ENCODE data around the gene TIMP1.

TIMP1 gene

GRCh38 chrX:47543496-47543895 is 38.7 kb upstream of the TIMP1 start:
- H3F3A ChIP-seq (ENCODE audit: insufficient read depth, low read length), result no peaks in the 10 kb centered on the region
- no peaks in the 10 kb centered on the region for H3K27me3 ChIP-seq (ENCODE audit: insufficient read depth, low read length)
- no peaks in the 10 kb centered on the region for H3K36me3 ChIP-seq (ENCODE audit: insufficient read depth, low read length)
- H3K4me2 ChIP-seq (ENCODE audit: low read length), result no peak overlapping the region
- H3K9me3 ChIP-seq (ENCODE audit: low read length), result no peaks in the 10 kb centered on the region
- no peak overlapping the region for H3K27ac ChIP-seq (ENCODE audit: low read depth, low read length, poor library complexity, severe bottlenecking)
- H4K20me1 ChIP-seq (ENCODE audit: insufficient read depth, low read length), result no peaks in the 10 kb centered on the region
- H2AFZ ChIP-seq (ENCODE audit: low read length), result no peak overlapping the region
- H3K4me3 ChIP-seq (ENCODE audit: low read depth, low read length, poor library complexity, severe bottlenecking), result no peak overlapping the region
- H3K4me1 ChIP-seq (ENCODE audit: insufficient read depth, low read length, severe bottlenecking), result no peaks in the 10 kb centered on the region
- H3K9ac ChIP-seq (ENCODE audit: low read length), result no peak overlapping the region
- no peaks in the 10 kb centered on the region for H3K79me2 ChIP-seq (ENCODE audit: insufficient read depth, low read length)
- H3K9me2 ChIP-seq (ENCODE audit: low read depth, low read length), result no peaks in the 10 kb centered on the region
- no peak for TF ChIP-seq CTCF (IDR thresholded peaks at IDR 0.05; ENCODE audit: low read length)
- no peak for TF ChIP-seq EZH2 (IDR thresholded peaks at IDR 0.05; ENCODE audit: borderline replicate concordance, low read length)

GRCh38 chrX:47556045-47556623 is 26.1 kb upstream of the TIMP1 start:
- H3F3A ChIP-seq (ENCODE audit: insufficient read depth, low read length), result no peaks in the 10 kb centered on the region
- H3K9me3 ChIP-seq (ENCODE audit: low read length), result no peaks in the 10 kb centered on the region
- no peaks in the 10 kb centered on the region for H3K79me2 ChIP-seq (ENCODE audit: insufficient read depth, low read length)
- H3K4me1 ChIP-seq (ENCODE audit: insufficient read depth, low read length, severe bottlenecking), result peaks cover 31% of the 10 kb centered on the region
- H3K9ac ChIP-seq (ENCODE audit: low read length), result peak overlapping the region; percentile 85
- H3K9me2 ChIP-seq (ENCODE audit: low read depth, low read length), result no peaks in the 10 kb centered on the region
- H4K20me1 ChIP-seq (ENCODE audit: insufficient read depth, low read length), result no peaks in the 10 kb centered on the region
- peak overlapping the region; percentile 78 for H3K27ac ChIP-seq (ENCODE audit: low read depth, low read length, poor library complexity, severe bottlenecking)
- H3K27me3 ChIP-seq (ENCODE audit: insufficient read depth, low read length), result no peaks in the 10 kb centered on the region
- no peak for TF ChIP-seq CTCF (IDR thresholded peaks at IDR 0.05; ENCODE audit: low read length)
- TF ChIP-seq EZH2 (IDR thresholded peaks at IDR 0.05; ENCODE audit: borderline replicate concordance, low read length), result no peak
- peak overlapping the region; percentile 71 for H3K4me3 ChIP-seq (ENCODE audit: low read depth, low read length, poor library complexity, severe bottlenecking)
- H3K4me2 ChIP-seq (ENCODE audit: low read length), result peak overlapping the region; percentile 86
- H2AFZ ChIP-seq (ENCODE audit: low read length), result no peak overlapping the region
- H3K36me3 ChIP-seq (ENCODE audit: insufficient read depth, low read length), result no peaks in the 10 kb centered on the region

- no peaks in the 10 kb centered on the region for H3K79me2 ChIP-seq (ENCODE audit: insufficient read depth, low read length)
- H3K9ac ChIP-seq (ENCODE audit: low read length), result no peak overlapping the region
- H3K36me3 ChIP-seq (ENCODE audit: insufficient read depth, low read length), result peaks cover 8% of the 10 kb centered on the region
- H3F3A ChIP-seq (ENCODE audit: insufficient read depth, low read length), result no peaks in the 10 kb centered on the region
- H3K4me2 ChIP-seq (ENCODE audit: low read length), result no peak overlapping the region
- H3K27me3 ChIP-seq (ENCODE audit: insufficient read depth, low read length), result no peaks in the 10 kb centered on the region
- TF ChIP-seq CTCF (IDR thresholded peaks at IDR 0.05; ENCODE audit: low read length), result no peak
- TF ChIP-seq EZH2 (IDR thresholded peaks at IDR 0.05; ENCODE audit: borderline replicate concordance, low read length), result no peak
- H4K20me1 ChIP-seq (ENCODE audit: insufficient read depth, low read length), result no peaks in the 10 kb centered on the region
- H3K27ac ChIP-seq (ENCODE audit: low read depth, low read length, poor library complexity, severe bottlenecking), result no peak overlapping the region
- H3K4me3 ChIP-seq (ENCODE audit: low read depth, low read length, poor library complexity, severe bottlenecking), result no peak overlapping the region
- H3K4me1 ChIP-seq (ENCODE audit: insufficient read depth, low read length, severe bottlenecking), result peaks cover 38% of the 10 kb centered on the region
- H3K9me2 ChIP-seq (ENCODE audit: low read depth, low read length), result no peaks in the 10 kb centered on the region
- no peaks in the 10 kb centered on the region for H3K9me3 ChIP-seq (ENCODE audit: low read length)
- no peak overlapping the region for H2AFZ ChIP-seq (ENCODE audit: low read length)
Measured at GRCh38 chrX:47558436-47558835, 23.8 kb upstream of the TIMP1 start.
